Right ventricle myocardium superior (tissue), 1 donor: Measurements from ENCODE around the gene PSMB11. TPM values are rescaled to one million over a fixed set of nuclear protein-coding genes. Genes with fewer than 3 reads are reported as not detected.
"Not testable (repeated sequence)": the region's sequence is repeated elsewhere in the genome, so short reads cannot be mapped to it uniquely, and the experiment has no call there.

Experiments
- ATAC-seq: fragments of 200-7000 bp; cut with Tn5 transposase; one replicate; pipeline ENCODE4 v1.9.1; 2020; ENCODE audit warnings: mild to moderate bottlenecking; ENCODE audit not compliant: poor library complexity
- DNase-seq: peaks from one replicate; pipeline ENCODE4 v3.0.0-alpha.2; 2020
- intact Hi-C: fragments of 100-400 bp; cut with DNase I; formaldehyde crosslinking; loops from one replicate; pipeline ENCODE4 v1.11.2; 2022
- long read RNA-seq: library from polyadenylated mRNA; unstranded; transcript quantifications from one replicate; pipeline ENCODE4 v2.0.0, GENCODE V29; 2021
- total RNA-seq: library from RNA; stranded (reverse); fragmentation: NEBNext Ultra II Directional; extraction: Animal tissue kit (Norgen Biotek cat#: 25700); gene quantifications from one replicate; pipeline ENCODE4 v1.2.1, GENCODE V29; 2021
- donor health status: DM: no; HTN: yes; CAD: no; lungs with severe emphysema.

PSMB11 gene
- total RNA-seq = not detected
- long read RNA-seq = 0 reads

- DNase-seq (no peak), ATAC-seq (no peak)
- intact Hi-C loops = no loop called here
Measured at GRCh38 chr14:23042162-23042965, at the start of gene PSMB11. PSMB11 (plus strand) TSS chr14:23042212; CDS start chr14:23042226, 14 bp downstream.

- intact Hi-C loops = no loop called here
- DNase-seq (no peak), ATAC-seq (no peak)
Measured at GRCh38 chr14:22993517-22993916, 48.5 kb upstream of the PSMB11 start.

- DNase-seq (no peak), ATAC-seq (peak; percentile 61)
- intact Hi-C loops = no loop called here
Measured at GRCh38 chr14:22994762-22995275, 47.2 kb upstream of the PSMB11 start.

- no peak for DNase-seq
- intact Hi-C loops = no loop called here
- no peak for ATAC-seq
Measured at GRCh38 chr14:22995889-22996625, 46.0 kb upstream of the PSMB11 start.

GRCh38 chr14:22996768-22997654 is 45.0 kb upstream of the PSMB11 start:
- intact Hi-C loops = no loop called here
- no peak for ATAC-seq
- no peak for DNase-seq

- ATAC-seq = peak; percentile 64
- DNase-seq = no peak
- intact Hi-C loops = no loop called here
Measured at GRCh38 chr14:22997676-22998323, 44.2 kb upstream of the PSMB11 start.

GRCh38 chr14:22998329-22999012 is 43.5 kb upstream of the PSMB11 start:
- no peak for DNase-seq
- intact Hi-C loops = no loop called here
- ATAC-seq = peak; percentile 61

GRCh38 chr14:23000860-23001259 is 41.2 kb upstream of the PSMB11 start:
- DNase-seq (no peak), ATAC-seq (no peak)
- intact Hi-C loops = no loop called here

GRCh38 chr14:23002592-23002991 is 39.4 kb upstream of the PSMB11 start:
- intact Hi-C loops = no loop called here
- DNase-seq (no peak), ATAC-seq (no peak)

GRCh38 chr14:23004274-23004673 is 37.7 kb upstream of the PSMB11 start:
- intact Hi-C loops, DNase-seq, ATAC-seq: not testable (repeated sequence)

- intact Hi-C loops = no loop called here
- ATAC-seq = no peak
- no peak for DNase-seq
Measured at GRCh38 chr14:23005451-23006187, 36.4 kb upstream of the PSMB11 start.

GRCh38 chr14:23006188-23006534 is 35.9 kb upstream of the PSMB11 start:
- DNase-seq (no peak), ATAC-seq (no peak)
- intact Hi-C loops = no loop called here

- intact Hi-C loops = no loop called here
- DNase-seq (peak; percentile 97), ATAC-seq (peak; percentile 99)
Measured at GRCh38 chr14:23006544-23007419, 35.2 kb upstream of the PSMB11 start.

GRCh38 chr14:23008831-23009230 is 33.2 kb upstream of the PSMB11 start:
- ATAC-seq = no peak
- no peak for DNase-seq
- intact Hi-C loops = no loop called here

- ATAC-seq (no peak), DNase-seq (no peak)
- intact Hi-C loops = no loop called here
Measured at GRCh38 chr14:23009483-23009938, 32.5 kb upstream of the PSMB11 start.
